ENCODE measurements around the gene NEU2.

DNA sequence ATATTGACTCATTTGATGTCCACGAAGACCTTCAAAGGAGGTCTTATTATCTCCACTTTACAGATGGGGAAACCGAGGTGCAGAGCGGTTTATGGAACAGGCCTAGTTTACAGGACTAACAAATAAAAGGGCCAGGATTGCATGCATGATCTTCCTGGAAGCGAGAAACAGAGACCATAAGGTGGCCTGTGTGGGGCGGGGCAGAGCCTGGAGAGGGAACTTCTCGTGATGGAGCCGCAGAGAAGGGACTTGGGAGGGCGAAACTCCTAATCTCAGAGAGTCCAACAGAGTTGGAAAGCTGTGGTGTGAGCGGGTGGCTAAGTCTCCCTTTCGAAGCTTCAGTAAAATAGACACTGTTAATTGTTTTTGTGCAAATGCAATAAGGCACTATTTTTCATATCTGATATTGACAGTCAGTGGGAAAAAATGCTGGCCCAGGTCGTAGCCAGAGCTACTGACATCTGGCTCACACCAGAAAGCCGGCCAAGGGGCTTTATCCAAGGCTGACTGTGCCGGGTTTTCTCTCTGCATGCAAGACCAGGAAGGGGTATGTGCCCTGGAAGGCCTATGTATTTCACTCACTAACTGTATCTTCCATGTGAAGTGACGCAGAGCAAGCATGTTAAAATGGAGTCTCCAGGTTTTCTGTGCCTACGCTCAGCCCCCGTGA, 32.2 kb downstream of the NEU2 start:
- no peak for TF ChIP-seq CTCF (IDR thresholded peaks at IDR 0.05)
- TF ChIP-seq POLR2A (IDR thresholded peaks at IDR 0.05): no peak

Data from thyroid gland (tissue), 4 donors.